ENCODE measurements around the gene TRAPPC14. TPM values are rescaled to one million over a fixed set of nuclear protein-coding genes. Genes with fewer than 3 reads are reported as not detected.
A peak's percentile ranks its signal among the peaks of the same experiment; 100 is the strongest.

Gene TRAPPC14
- total RNA-seq, 2 donors from 2014 or later, result 24.7 to 30.0 TPM

GRCh38 chr7:100118388-100119071 is 40.0 kb downstream of the TRAPPC14 start:
- peak overlapping the region; percentile 95 for H3K4me3 ChIP-seq (ENCODE audit: low read length)
- Mint-ChIP-seq H3K4me3 (peak overlapping the region; percentile 99), H3K9me3 (no peaks in the 10 kb centered on the region), H3K27ac (peak overlapping the region; percentile 99), H3K4me1 (peaks cover 8% of the 10 kb centered on the region), H3K36me3 (ENCODE audit: low read depth) (peaks cover 23% of the 10 kb centered on the region), H3K27me3 (ENCODE audit: insufficient read depth) (no peaks in the 10 kb centered on the region)
- no peaks in the 10 kb centered on the region for H3K27me3 ChIP-seq (ENCODE audit: control insufficient read depth, insufficient read depth, low read length, poor library complexity, severe bottlenecking)
- H3K9ac ChIP-seq (ENCODE audit: extremely low read depth, low read length, poor library complexity, severe bottlenecking), result peak overlapping the region; percentile 88
- H3K9me3 ChIP-seq (ENCODE audit: control insufficient read depth, low read length), result no peaks in the 10 kb centered on the region
- WGBS, 2 experiments (ENCODE audit: insufficient coverage in 1 of 2, insufficient read length in 1 of 2), result 21 to 22% methylated on average over 9 to 18 of the region's 18 CpGs
- no peak for DNase-seq
- peak overlapping the region; percentile 99 for H3K27ac ChIP-seq (ENCODE audit: low read depth, low read length)
- TF ChIP-seq CTCF (conservative IDR thresholded peaks at IDR 0.05), result no peak
- H3K4me1 ChIP-seq (ENCODE audit: control insufficient read depth, insufficient read depth, low read length), result no peaks in the 10 kb centered on the region
- peaks cover 19% of the 10 kb centered on the region for H3K36me3 ChIP-seq (ENCODE audit: control insufficient read depth, insufficient read depth, low read length)

- no peak overlapping the region for H3K27ac Mint-ChIP-seq
- Histone ChIP-seq H3K36me3 (ENCODE audit: control insufficient read depth, insufficient read depth, low read length) (peaks cover 35% of the 10 kb centered on the region), H3K9ac (ENCODE audit: extremely low read depth, low read length, poor library complexity, severe bottlenecking) (peak overlapping the region; percentile 6), H3K27ac (ENCODE audit: low read depth, low read length) (no peak overlapping the region), H3K4me3 (ENCODE audit: low read length) (no peak overlapping the region), H3K4me1 (ENCODE audit: control insufficient read depth, insufficient read depth, low read length) (no peaks in the 10 kb centered on the region), H3K27me3 (ENCODE audit: control insufficient read depth, insufficient read depth, low read length, poor library complexity, severe bottlenecking) (no peaks in the 10 kb centered on the region), H3K9me3 (ENCODE audit: control insufficient read depth, low read length) (no peaks in the 10 kb centered on the region)
- H3K36me3 Mint-ChIP-seq (ENCODE audit: low read depth), result peaks cover 50% of the 10 kb centered on the region
- DNase-seq, result no peak
- no peaks in the 10 kb centered on the region for H3K9me3 Mint-ChIP-seq
- H3K4me1 Mint-ChIP-seq, result peaks cover 6% of the 10 kb centered on the region
- no peak for TF ChIP-seq CTCF (conservative IDR thresholded peaks at IDR 0.05)
- 97 to 98% methylated on average over 7 of the region's 7 CpGs for WGBS, 2 experiments (ENCODE audit: insufficient coverage in 1 of 2, insufficient read length in 1 of 2)
- no peaks in the 10 kb centered on the region for H3K27me3 Mint-ChIP-seq (ENCODE audit: insufficient read depth)
- no peak overlapping the region for H3K4me3 Mint-ChIP-seq
Measured at GRCh38 chr7:100115026-100115425, 43.5 kb downstream of the TRAPPC14 start.

- Mint-ChIP-seq H3K4me3 (no peak overlapping the region), H3K36me3 (ENCODE audit: low read depth) (peaks cover 78% of the 10 kb centered on the region), H3K27ac (peak overlapping the region; percentile 52), H3K4me1 (no peaks in the 10 kb centered on the region), H3K9me3 (no peaks in the 10 kb centered on the region), H3K27me3 (ENCODE audit: insufficient read depth) (no peaks in the 10 kb centered on the region)
- DNase-seq, result no peak
- Histone ChIP-seq H3K27me3 (ENCODE audit: control insufficient read depth, insufficient read depth, low read length, poor library complexity, severe bottlenecking) (no peaks in the 10 kb centered on the region), H3K9ac (ENCODE audit: extremely low read depth, low read length, poor library complexity, severe bottlenecking) (no peak overlapping the region), H3K27ac (ENCODE audit: low read depth, low read length) (no peak overlapping the region), H3K9me3 (ENCODE audit: control insufficient read depth, low read length) (no peaks in the 10 kb centered on the region), H3K4me3 (ENCODE audit: low read length) (no peak overlapping the region), H3K36me3 (ENCODE audit: control insufficient read depth, insufficient read depth, low read length) (peaks cover 58% of the 10 kb centered on the region), H3K4me1 (ENCODE audit: control insufficient read depth, insufficient read depth, low read length) (no peaks in the 10 kb centered on the region)
- TF ChIP-seq CTCF (conservative IDR thresholded peaks at IDR 0.05), result peak; percentile 30
- 95 to 96% methylated on average over 8 to 13 of the region's 13 CpGs for WGBS, 2 experiments (ENCODE audit: insufficient coverage in 1 of 2, insufficient read length in 1 of 2)
Measured at GRCh38 chr7:100111914-100112313, 46.6 kb downstream of the TRAPPC14 start.

Data from endodermal cell (in vitro differentiated cells).